ENCODE results near the gene KRT32. TPM values are rescaled to one million over a fixed set of nuclear protein-coding genes. Genes with fewer than 3 reads are reported as not detected.

Gene KRT32
- total RNA-seq, 1 donor from 2014 or later, result not detected

DNA sequence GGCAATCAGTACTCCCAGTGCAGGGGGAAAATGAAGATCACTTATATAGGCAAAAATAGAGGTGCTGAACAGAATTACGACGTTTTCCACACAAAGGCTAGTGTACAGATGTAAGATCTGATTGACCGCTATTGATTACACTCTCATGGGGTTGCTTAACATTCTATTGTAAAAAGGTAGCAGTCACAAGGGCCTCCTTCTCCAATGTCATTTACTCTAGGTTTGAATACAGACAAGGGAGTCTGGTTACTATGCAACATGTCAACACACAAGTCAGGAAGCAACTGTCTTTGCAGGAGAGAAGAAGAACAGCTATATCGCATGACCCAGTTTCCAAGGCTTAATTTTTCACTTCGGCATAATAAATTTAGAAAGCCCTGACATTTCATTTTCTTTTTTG is 50.7 kb downstream of the KRT32 start:
- Mint-ChIP-seq H3K27ac (peak overlapping the region; percentile 71), H3K4me3 (ENCODE audit: low read depth) (no peak overlapping the region), H3K4me1 (ENCODE audit: low read depth) (peaks cover 22% of the 10 kb centered on the region), H3K27me3 (peaks cover 13% of the 10 kb centered on the region), H3K36me3 (ENCODE audit: insufficient read depth) (no peaks in the 10 kb centered on the region), H3K9me3 (ENCODE audit: low read depth) (no peaks in the 10 kb centered on the region)
- TF ChIP-seq, protein P1, sequence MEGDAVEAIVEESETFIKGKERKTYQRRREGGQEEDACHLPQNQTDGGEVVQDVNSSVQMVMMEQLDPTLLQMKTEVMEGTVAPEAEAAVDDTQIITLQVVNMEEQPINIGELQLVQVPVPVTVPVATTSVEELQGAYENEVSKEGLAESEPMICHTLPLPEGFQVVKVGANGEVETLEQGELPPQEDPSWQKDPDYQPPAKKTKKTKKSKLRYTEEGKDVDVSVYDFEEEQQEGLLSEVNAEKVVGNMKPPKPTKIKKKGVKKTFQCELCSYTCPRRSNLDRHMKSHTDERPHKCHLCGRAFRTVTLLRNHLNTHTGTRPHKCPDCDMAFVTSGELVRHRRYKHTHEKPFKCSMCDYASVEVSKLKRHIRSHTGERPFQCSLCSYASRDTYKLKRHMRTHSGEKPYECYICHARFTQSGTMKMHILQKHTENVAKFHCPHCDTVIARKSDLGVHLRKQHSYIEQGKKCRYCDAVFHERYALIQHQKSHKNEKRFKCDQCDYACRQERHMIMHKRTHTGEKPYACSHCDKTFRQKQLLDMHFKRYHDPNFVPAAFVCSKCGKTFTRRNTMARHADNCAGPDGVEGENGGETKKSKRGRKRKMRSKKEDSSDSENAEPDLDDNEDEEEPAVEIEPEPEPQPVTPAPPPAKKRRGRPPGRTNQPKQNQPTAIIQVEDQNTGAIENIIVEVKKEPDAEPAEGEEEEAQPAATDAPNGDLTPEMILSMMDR (IDR thresholded peaks at IDR 0.05; ENCODE audit: unreplicated experiment), result no peak
- no peak for DNase-seq (ENCODE audit: low spot score, unreplicated experiment)

DNA sequence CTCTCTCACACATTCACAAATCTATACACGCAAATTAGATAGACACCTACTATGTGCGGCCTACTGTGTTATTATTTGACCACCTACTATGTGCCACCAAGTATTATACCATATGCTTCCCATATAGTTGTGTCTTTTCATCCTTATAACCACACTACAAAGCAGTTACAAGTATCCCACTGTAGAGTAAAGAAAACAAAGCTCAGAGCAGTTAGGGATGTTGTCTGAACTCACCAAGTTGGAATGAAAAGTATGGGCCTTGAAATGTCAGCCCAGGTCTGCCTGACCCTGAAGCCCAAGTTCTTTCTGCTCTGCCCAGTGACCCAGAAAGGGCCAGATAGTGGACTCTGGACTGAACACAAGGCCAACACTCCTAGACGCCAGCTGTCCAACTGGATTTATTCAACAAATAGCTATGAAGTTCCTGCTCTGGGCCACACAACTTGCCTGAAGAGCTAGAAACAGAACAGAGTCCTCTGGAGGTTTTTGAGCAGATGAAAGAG is 51.3 kb downstream of the KRT32 start:
- H3K4me3 Mint-ChIP-seq (ENCODE audit: low read depth), result no peak overlapping the region
- no peaks in the 10 kb centered on the region for H3K36me3 Mint-ChIP-seq (ENCODE audit: insufficient read depth)
- no peak for DNase-seq (ENCODE audit: low spot score, unreplicated experiment)
- H3K4me1 Mint-ChIP-seq (ENCODE audit: low read depth), result peaks cover 20% of the 10 kb centered on the region
- TF ChIP-seq, protein P1 (IDR thresholded peaks at IDR 0.05; ENCODE audit: unreplicated experiment), result no peak
- H3K27me3 Mint-ChIP-seq, result peaks cover 9% of the 10 kb centered on the region
- no peaks in the 10 kb centered on the region for H3K9me3 Mint-ChIP-seq (ENCODE audit: low read depth)
- peak overlapping the region; percentile 71 for H3K27ac Mint-ChIP-seq

DNA sequence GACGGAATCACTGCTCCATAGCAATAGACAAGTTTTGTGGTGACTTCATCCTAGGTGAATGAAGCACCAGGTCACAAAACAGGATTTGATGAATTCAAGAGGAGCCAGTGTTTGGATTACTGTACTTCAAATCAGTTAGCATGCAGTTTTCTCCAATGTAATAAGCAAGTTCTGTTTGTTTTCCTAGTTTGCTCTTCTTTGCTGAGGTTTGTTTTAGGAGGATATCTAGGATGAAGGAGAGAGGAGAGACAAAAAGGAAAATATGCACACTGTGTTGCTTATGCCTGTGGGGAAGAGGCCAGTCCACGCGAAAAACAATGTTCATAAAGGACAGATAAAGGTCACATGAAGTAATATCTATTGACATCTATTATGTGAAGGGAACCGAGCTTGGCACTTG is 51.8 kb downstream of the KRT32 start:
- no peaks in the 10 kb centered on the region for H3K9me3 Mint-ChIP-seq (ENCODE audit: low read depth)
- H3K27me3 Mint-ChIP-seq, result peaks cover 4% of the 10 kb centered on the region
- no peak overlapping the region for H3K27ac Mint-ChIP-seq
- no peak overlapping the region for H3K4me3 Mint-ChIP-seq (ENCODE audit: low read depth)
- no peak for DNase-seq (ENCODE audit: low spot score, unreplicated experiment)
- no peaks in the 10 kb centered on the region for H3K36me3 Mint-ChIP-seq (ENCODE audit: insufficient read depth)
- TF ChIP-seq, protein P1 (IDR thresholded peaks at IDR 0.05; ENCODE audit: unreplicated experiment), result no peak
- peaks cover 20% of the 10 kb centered on the region for H3K4me1 Mint-ChIP-seq (ENCODE audit: low read depth)

DNA sequence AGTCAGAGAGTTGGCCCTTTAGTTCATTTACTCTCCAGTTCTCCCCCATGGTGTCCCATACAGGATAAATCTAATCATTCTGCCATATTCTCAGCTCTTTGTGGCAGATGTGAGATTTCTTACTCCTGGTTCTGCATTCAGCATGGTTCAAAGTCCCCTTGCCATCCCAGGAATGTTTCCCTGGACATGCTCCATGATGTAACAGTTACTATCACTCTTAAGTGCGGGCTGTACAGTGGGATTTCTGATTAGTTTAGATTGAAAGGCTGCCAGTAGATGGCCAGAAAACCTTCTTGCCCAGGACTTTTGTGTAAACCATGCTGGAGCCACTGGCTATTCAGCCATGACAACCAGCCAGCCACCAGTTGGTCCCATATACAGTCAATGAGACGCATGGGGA is 53.2 kb downstream of the KRT32 start:
- H3K27me3 Mint-ChIP-seq, result peaks cover 4% of the 10 kb centered on the region
- H3K27ac Mint-ChIP-seq, result no peak overlapping the region
- H3K4me1 Mint-ChIP-seq (ENCODE audit: low read depth), result peaks cover 20% of the 10 kb centered on the region
- DNase-seq (ENCODE audit: low spot score, unreplicated experiment), result no peak
- H3K36me3 Mint-ChIP-seq (ENCODE audit: insufficient read depth), result no peaks in the 10 kb centered on the region
- no peaks in the 10 kb centered on the region for H3K9me3 Mint-ChIP-seq (ENCODE audit: low read depth)
- TF ChIP-seq, protein P1 (IDR thresholded peaks at IDR 0.05; ENCODE audit: unreplicated experiment), result no peak
- H3K4me3 Mint-ChIP-seq (ENCODE audit: low read depth), result no peak overlapping the region

DNA sequence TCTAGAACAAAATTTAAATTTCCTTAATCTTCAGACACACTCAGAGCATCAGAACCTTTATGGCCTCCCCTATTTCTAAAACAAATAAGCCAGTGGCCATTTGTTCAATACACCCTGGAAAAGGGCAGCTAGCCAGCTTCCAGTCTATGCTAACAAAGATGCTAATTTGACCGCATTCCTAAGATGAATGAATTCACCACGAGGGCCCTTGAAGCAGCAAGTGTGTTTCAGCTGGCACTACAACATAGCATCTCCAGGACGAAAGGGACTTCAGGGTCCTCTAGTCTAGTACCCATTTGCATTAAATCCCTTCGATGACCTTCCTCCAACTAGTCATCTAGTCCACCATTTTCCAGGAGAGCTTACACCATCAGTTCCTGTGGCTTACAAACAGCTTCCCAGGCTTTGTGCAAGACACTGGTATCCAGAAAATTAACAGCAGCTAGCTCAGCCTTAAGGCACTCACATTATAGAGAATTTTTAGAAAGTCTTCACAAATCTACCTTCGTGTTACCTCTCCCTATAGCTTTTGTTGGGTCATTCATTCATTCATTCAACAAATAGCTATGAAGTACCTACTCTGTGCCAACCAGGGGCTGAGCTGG is 53.7 kb downstream of the KRT32 start:
- H3K27me3 Mint-ChIP-seq, result peaks cover 4% of the 10 kb centered on the region
- TF ChIP-seq, protein P1 (IDR thresholded peaks at IDR 0.05; ENCODE audit: unreplicated experiment), result no peak
- peaks cover 20% of the 10 kb centered on the region for H3K4me1 Mint-ChIP-seq (ENCODE audit: low read depth)
- no peak overlapping the region for H3K27ac Mint-ChIP-seq
- H3K4me3 Mint-ChIP-seq (ENCODE audit: low read depth), result no peak overlapping the region
- H3K9me3 Mint-ChIP-seq (ENCODE audit: low read depth), result no peaks in the 10 kb centered on the region
- no peak for DNase-seq (ENCODE audit: low spot score, unreplicated experiment)
- H3K36me3 Mint-ChIP-seq (ENCODE audit: insufficient read depth), result no peaks in the 10 kb centered on the region

Data from progenitor cell of endocrine pancreas (in vitro differentiated cells).